Stimulated activated CD4-positive, alpha-beta T cell treated with anti-CD3 and anti-CD28 coated beads, TNF-alpha, amount 100 ng/mL, for 4 hours (primary cell): Measurements from ENCODE around the gene TMEM54.

ENCODE experiments used
- DNase-seq, 3 experiments: peaks; one replicate each; pipeline ENCODE4 v3.0.0-alpha.2; 2020; ENCODE audit warnings: low read depth in 3 of 3

TMEM54 gene

DNA sequence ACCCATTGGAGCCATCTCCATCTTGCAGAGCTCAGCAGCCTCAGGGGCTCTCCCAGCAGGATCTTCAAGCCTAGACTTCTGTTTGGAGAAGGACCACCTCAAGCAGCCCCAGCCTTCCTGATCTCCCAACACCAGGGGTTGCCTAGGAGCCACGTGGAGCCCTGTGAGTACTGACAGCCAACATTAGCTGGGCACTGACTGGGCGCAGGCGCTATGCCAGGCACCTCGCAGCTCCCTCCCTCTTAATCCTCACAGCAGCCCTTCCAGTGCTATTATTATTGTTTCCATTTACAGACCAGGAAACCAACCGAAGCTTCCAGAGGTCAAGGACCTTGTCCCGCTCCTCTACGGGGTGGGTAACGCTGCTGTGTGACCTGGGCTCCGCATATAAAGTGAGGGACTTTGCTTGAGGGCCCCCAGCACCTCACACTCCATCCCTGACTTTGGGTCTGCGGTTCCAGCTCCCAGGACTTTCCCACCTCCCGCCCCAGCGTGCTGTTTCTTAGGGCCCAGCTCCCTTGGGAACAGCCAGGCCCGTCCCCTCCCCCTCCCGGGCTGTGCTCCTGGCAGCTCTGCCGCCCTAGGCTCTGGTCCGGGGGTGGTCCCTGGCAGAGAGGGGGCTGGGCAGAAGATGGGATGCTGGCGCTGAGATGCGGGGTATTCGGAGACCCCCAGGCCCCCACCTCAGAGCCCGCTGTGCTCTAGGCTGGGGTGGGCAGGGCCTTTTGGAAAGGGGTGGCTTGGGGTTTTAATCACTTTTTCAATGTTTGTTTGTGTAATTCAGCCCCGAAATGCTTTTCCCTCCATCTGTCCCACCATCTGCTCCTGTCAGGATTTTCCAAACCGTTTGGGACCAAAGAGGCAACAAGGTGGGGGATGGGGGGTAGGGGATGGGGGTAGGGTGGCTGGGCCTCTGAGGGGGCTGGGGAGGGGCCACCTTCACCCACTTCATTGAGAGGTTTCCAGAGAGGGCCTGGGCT is 19.0 kb downstream of the TMEM54 start:
- no peak for DNase-seq

- DNase-seq, result no peak
Measured at GRCh38 chr1:32881291-32881690, 19.9 kb downstream of the TMEM54 start.

- DNase-seq, result no peak
Measured at GRCh38 chr1:32878637-32879041, 22.6 kb downstream of the TMEM54 start.

- no peak for DNase-seq
Measured at GRCh38 chr1:32878183-32878582, 23.0 kb downstream of the TMEM54 start.

GRCh38 chr1:32877211-32878110 is 23.7 kb downstream of the TMEM54 start:
- no peak for DNase-seq

- DNase-seq, result peak in 1 of 3 experiments; percentile 13
Measured at GRCh38 chr1:32876341-32877210, 24.6 kb downstream of the TMEM54 start.

GRCh38 chr1:32874860-32875752 is 26.1 kb downstream of the TMEM54 start:
- DNase-seq, result no peak

- no peak for DNase-seq
Measured at GRCh38 chr1:32873484-32873883, 27.7 kb downstream of the TMEM54 start.

DNA sequence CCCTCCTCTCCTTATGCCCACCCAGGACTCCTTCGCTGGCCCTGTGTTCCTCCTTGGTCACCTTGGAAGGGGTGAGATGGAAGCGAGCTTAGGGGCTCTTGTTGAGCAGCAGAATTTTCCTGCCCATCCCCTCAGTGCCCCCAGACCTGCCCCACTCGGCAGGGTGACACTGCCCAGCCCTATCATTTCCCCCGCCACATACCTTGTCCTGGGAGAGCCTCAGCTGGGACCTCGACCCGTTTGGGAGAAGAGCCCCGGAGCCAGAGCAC is 29.1 kb downstream of the TMEM54 start:
- no peak for DNase-seq

DNA sequence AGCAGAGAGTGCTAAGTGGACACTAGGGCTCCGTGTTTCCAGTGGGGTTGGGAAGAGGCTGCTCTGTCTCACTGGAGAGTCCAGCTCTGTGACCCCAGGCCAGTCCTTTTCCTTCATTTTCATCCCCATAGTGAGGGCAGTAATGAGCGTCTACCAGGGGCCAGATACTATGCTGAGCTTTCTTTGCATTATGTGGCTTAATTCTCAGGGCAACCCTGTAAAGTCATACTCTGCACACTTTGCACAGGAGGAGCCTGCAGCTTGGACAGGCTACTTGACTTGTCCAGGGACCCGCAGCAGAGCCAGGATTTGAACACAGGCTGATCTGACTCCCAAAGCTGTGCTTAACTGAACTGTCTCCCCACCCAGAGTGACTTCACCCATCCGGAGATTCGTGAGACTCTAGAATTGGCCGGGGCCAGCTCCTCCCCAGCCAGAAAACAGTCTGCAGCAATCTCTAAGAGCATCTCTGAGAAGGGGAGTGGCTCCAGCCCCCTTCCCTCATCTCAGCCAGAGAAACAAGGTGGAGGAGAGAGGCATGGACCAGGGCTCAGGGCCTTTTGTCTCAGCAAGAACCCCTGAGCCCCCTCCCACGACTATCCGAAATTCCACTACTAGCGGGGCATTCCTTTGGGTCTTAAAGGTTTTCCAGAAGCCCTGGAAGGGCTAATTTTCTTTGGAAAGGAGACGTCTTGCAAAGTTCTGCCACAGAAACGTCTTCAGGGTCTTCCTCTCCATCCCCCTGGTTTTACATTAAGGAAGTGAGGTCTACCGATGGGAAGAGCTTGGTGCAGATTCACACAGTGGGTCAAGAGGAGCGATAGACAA is 29.6 kb downstream of the TMEM54 start:
- DNase-seq, result no peak

- DNase-seq, result no peak
Measured at GRCh38 chr1:32870615-32871363, 30.4 kb downstream of the TMEM54 start, which contains the start of gene FNDC5. Gene FNDC5, minus strand, starts transcription at chr1:32870912.

DNA sequence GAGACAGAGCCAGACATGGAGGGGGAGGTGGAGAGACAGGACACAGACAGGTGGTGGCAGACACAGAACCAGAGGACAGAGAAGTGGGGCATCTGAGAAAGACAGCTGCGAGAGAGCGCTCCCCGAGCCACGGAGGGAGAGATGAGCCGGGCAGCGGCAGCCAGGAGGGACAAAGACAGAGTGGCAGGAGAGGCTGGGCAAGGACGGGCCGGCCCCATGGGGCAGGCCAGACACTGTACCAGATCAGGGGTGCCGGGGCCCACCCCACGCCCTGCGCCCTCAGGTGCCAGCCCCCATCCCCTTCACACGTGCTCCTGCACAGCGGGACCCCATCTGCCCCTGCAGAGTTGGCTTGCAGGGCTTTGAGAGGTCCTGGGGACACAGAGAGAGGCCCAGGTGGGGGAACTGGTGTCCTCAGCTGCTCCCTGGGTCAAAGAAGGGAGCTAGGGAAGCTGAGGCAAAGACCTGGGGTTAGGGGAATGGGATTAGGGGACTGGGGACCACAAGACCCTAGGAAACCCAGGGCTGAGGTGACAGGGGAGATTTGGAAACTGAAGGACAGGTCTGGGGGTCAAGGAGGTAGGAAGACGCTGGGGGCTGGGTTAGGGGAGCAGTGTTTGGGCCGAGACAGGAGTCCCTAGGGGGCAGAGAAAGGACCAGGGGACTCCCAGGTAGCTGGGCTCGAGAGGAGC is 31.1 kb downstream of the TMEM54 start:
- DNase-seq, result no peak

DNA sequence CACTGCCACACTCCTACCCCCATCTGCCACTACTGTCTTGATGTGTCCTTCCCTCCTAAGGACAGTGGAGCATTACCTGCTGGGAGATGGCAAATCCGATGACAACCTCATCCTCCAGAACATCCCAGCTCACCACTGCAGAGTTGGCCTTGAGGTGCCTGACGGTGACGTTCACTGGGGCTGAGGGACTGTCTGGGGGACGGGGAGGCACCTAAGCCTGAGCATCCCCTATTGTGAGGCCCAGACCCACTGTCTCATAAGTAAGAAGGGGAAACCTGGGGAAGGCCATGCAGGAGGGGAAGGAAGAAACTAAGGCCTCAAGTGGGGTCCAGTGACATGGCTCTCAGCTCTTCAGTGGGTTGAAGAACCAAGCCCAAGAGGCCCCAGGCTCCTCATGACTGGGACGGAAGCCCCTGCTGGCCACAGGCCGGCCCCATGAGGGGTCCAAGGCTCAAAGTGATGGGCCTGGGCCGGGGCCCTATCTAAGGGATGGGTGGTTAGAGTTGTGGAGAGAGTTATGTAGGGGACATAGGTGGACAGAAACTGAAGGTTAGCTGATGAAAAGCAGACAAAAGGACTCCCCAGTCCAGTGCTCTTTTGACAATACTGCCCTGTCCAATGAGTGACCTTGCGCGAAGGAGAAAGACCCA is 32.3 kb downstream of the TMEM54 start:
- DNase-seq, result no peak

- DNase-seq, result no peak
Measured at GRCh38 chr1:32868085-32868484, 33.1 kb downstream of the TMEM54 start.

GRCh38 chr1:32867671-32868070 is 33.5 kb downstream of the TMEM54 start:
- no peak for DNase-seq

GRCh38 chr1:32867151-32867550 is 34.0 kb downstream of the TMEM54 start:
- DNase-seq, result no peak

DNA sequence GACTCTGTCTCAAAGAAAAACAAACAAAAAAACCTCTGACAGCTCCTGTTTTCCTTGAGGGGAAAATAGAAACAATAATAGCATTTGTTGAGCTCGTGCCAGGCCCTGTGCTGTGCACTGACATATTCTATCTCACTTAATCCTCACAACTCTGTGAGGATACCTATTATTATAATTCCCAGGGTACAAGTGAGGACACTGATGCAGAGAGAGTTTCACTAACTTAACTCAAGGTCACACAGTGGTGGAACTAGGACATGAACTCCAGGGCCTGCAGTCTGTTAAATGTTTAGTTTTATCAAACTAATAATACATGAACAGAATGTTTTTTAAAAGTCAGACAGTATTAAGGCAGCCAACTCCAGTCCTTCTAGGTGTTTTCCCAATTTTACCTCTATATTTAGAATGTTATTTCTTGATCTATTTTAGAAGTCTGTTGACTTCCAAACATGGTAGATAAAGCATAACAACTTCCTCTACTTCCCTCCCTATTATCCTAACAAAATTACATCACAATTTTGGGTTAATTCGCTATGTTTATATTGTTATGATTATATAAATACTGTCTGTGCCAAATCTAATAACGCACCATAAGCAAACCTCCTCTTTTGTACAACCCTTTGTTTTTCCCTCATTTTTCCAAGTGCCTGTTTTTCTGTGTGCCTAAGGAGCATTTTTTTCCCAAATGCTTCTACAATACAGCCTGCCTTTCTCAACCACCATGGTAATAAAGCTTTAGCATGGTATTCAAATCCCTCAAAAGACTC is 35.4 kb downstream of the TMEM54 start:
- no peak for DNase-seq
